ENCODE measurements around the gene SLC38A3.

SLC38A3 gene

DNA sequence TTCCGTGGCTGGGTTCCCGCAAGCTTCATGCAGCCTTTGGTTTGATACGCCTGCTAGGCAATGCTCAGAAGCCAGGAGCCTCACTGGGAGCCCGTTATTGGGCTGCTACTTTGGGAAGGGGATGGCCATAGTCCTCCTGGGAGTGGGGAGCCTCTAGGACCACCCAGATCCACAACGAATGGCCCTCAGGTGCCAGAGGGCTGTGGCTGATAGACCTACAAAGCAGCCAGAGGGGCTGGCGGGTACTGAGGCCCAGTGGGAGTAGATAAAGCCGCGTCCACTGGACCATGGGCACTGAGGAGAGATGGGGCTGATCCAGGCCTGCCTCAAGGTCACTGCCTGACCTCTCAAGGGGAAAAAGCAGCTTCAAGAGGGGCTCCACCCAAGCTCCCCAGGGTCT is 12.9 kb upstream of the SLC38A3 start:
- TF ChIP-seq, protein P1, sequence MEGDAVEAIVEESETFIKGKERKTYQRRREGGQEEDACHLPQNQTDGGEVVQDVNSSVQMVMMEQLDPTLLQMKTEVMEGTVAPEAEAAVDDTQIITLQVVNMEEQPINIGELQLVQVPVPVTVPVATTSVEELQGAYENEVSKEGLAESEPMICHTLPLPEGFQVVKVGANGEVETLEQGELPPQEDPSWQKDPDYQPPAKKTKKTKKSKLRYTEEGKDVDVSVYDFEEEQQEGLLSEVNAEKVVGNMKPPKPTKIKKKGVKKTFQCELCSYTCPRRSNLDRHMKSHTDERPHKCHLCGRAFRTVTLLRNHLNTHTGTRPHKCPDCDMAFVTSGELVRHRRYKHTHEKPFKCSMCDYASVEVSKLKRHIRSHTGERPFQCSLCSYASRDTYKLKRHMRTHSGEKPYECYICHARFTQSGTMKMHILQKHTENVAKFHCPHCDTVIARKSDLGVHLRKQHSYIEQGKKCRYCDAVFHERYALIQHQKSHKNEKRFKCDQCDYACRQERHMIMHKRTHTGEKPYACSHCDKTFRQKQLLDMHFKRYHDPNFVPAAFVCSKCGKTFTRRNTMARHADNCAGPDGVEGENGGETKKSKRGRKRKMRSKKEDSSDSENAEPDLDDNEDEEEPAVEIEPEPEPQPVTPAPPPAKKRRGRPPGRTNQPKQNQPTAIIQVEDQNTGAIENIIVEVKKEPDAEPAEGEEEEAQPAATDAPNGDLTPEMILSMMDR (conservative IDR thresholded peaks at IDR 0.05; ENCODE audit: low read depth, low read length) = no peak
- no peak for DNase-seq (ENCODE audit: low read depth)
- no peak overlapping the region for H3K4me3 ChIP-seq (ENCODE audit: low read length)

DNA sequence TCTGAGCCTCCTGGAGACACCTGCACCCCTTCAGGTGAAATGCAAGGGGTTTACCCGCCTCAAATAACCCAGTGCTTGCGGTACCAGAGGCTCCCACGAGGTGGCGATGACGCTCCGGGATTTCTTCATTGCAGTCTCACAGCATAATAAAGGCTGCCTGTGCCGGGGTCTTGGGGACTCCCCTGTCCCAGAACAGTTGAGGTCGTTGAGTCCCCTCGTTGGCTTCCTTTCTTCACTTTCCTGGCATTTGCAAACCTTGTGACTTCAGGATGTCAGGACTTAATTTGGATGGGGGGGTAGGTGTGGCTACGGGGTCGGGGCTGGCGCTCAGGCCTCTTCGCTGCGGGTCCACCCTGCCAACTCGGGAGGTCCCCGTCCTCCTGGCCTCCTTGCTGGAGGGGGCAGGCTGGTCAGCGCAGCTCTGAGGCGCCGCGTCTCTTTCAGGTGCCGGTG is 12.4 kb upstream of the SLC38A3 start:
- H3K4me3 ChIP-seq (ENCODE audit: low read length) = no peak overlapping the region
- TF ChIP-seq, protein P1 (conservative IDR thresholded peaks at IDR 0.05; ENCODE audit: low read depth, low read length) = peak; percentile 91
- no peak for DNase-seq (ENCODE audit: low read depth)

DNA sequence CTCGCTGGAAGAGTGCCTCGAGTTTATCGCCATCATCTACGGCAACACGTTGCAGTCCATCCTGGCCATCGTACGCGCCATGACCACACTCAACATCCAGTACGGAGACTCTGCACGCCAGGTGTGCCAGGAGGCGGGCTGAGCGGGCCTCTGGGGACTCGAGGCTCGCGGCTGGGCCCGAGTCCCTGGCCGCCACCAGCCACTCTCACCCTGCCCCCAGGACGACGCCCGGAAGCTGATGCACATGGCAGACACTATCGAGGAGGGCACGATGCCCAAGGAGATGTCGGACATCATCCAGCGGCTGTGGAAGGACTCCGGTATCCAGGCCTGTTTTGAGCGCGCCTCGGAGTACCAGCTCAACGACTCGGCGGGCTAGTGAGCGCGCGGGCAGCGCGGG is 11.8 kb upstream of the SLC38A3 start:
- TF ChIP-seq, protein P1 (conservative IDR thresholded peaks at IDR 0.05; ENCODE audit: low read depth, low read length) = no peak
- no peak for DNase-seq (ENCODE audit: low read depth)
- H3K4me3 ChIP-seq (ENCODE audit: low read length) = no peak overlapping the region

DNA sequence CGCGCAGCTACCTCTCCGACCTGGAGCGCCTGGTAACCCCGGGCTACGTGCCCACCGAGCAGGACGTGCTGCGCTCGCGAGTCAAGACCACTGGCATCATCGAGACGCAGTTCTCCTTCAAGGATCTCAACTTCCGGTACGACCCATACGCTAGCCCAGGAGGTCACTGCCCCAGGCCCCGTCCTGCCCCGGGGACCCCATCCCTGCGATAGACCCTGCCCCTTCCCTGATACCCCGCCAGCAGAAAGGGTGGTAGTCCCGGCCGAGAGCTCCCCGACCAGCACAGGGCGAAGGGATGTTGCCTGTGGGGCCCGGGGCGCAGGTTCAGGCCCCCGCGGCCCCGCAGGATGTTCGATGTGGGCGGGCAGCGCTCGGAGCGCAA is 11.3 kb upstream of the SLC38A3 start:
- TF ChIP-seq, protein P1 (conservative IDR thresholded peaks at IDR 0.05; ENCODE audit: low read depth, low read length) = no peak
- DNase-seq (ENCODE audit: low read depth) = no peak
- no peak overlapping the region for H3K4me3 ChIP-seq (ENCODE audit: low read length)

DNA sequence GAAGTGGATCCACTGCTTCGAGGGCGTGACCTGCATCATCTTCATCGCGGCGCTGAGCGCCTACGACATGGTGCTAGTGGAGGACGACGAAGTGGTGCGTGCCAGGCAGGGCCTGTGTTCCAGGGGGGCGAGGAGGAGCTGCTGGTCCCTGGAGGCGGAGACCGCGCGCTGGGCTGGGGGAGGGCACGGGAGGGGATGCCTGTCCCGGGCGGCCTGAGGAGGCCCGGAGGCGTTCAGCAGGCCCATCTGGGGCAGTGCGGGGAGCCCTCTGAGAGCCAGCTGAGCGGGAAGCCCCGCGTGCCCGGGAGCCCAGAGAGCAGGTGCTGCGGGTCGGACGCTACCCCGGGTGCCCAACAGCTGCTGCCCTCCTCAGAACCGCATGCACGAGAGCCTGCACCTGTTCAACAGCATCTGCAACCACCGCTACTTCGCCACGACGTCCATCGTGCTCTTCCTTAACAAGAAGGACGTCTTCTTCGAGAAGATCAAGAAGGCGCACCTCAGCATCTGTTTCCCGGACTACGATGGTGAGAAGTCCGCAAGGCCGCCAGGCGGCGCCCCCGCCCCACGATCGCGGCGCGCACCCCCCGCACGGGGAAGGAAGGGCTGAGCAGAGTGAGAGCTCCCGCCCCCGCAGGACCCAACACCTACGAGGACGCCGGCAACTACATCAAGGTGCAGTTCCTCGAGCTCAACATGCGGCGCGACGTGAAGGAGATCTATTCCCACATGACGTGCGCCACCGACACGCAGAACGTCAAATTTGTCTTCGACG is 10.8 kb upstream of the SLC38A3 start:
- DNase-seq (ENCODE audit: low read depth) = no peak
- H3K4me3 ChIP-seq (ENCODE audit: low read length) = no peak overlapping the region
- TF ChIP-seq, protein P1 (conservative IDR thresholded peaks at IDR 0.05; ENCODE audit: low read depth, low read length) = peak; percentile 87

DNA sequence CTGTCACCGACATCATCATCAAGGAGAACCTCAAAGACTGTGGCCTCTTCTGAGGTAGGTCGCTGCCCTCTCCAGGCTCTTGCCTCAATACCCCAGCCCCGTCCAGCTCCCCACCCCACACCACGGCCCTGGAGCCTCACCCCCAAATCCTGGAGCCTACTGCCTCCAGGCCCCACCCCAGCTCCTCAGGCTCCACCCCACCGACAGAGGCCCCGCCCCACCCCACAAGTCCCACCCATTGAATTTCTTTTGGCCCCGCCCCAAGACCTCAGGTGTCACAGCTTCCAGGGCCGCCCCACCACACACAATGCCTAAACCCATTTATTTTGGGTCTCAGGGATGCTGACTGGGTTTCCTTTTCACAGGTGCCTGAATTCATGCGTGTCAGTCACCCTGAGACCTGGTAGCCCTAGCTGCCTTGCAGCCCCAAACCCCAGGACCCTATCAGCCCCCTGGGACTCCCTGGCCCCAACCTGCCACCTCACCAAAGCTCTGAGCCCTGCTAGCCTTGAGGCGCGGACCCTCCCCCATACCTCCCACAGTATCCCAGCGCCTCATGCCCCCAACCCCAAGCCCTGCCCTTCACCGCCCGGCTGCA is 10.1 kb upstream of the SLC38A3 start:
- no peak for DNase-seq (ENCODE audit: low read depth)
- H3K4me3 ChIP-seq (ENCODE audit: low read length) = no peak overlapping the region
- TF ChIP-seq, protein P1 (conservative IDR thresholded peaks at IDR 0.05; ENCODE audit: low read depth, low read length) = no peak
